Memory B cell (primary cell): ENCODE data around the gene TYW3.
A peak's percentile ranks its signal among the peaks of the same experiment; 100 is the strongest.
"Not testable (repeated sequence)": the region's sequence is repeated elsewhere in the genome, so short reads cannot be mapped to it uniquely, and the experiment has no call there.

Experiments used
- ATAC-seq: fragments of 150-1000 bp; cut with Tn5 transposase; 2 replicates; pipeline ENCODE4 v1.10.0; 2021; ENCODE audit warnings: low read depth, mild to moderate bottlenecking, moderate library complexity
- DNase-seq, 2 donors: peaks; one replicate each; pipeline ENCODE4 v3.0.0; 2022; ENCODE audit warnings: low spot score in 2 of 2
- H3K27ac Mint-ChIP-seq: one replicate; pipeline ENCODE4 v1.8.0; 2022; ENCODE audit warnings: mild to moderate bottlenecking, moderate library complexity, mixed read lengths
- H3K27me3 Mint-ChIP-seq: one replicate; pipeline ENCODE4 v1.8.0; 2022; ENCODE audit warnings: mixed read lengths
- H3K36me3 Mint-ChIP-seq: one replicate; pipeline ENCODE4 v1.8.0; 2022; ENCODE audit warnings: mild to moderate bottlenecking, mixed read lengths
- H3K4me1 Mint-ChIP-seq: one replicate; pipeline ENCODE4 v1.8.0; 2022; ENCODE audit warnings: mixed read lengths
- H3K4me3 Mint-ChIP-seq: one replicate; pipeline ENCODE4 v1.8.0; 2022; ENCODE audit warnings: mild to moderate bottlenecking, moderate library complexity, mixed read lengths
- H3K9me3 Mint-ChIP-seq: one replicate; pipeline ENCODE4 v1.8.0; 2022; ENCODE audit warnings: mixed read lengths

The TYW3 gene

GRCh38 chr1:74714429-74715235 is 18.3 kb upstream of the TYW3 start:
- no peak overlapping the region for H3K4me3 Mint-ChIP-seq
- H3K9me3 Mint-ChIP-seq: no peaks in the 10 kb centered on the region
- H3K4me1 Mint-ChIP-seq: no peaks in the 10 kb centered on the region
- no peak overlapping the region for H3K27ac Mint-ChIP-seq
- no peak for ATAC-seq
- no peak for DNase-seq
- peaks cover 21% of the 10 kb centered on the region for H3K36me3 Mint-ChIP-seq
- no peaks in the 10 kb centered on the region for H3K27me3 Mint-ChIP-seq

GRCh38 chr1:74715236-74715502 is 17.8 kb upstream of the TYW3 start:
- Mint-ChIP-seq H3K9me3 (no peaks in the 10 kb centered on the region), H3K27me3 (no peaks in the 10 kb centered on the region), H3K4me3 (no peak overlapping the region), H3K4me1 (no peaks in the 10 kb centered on the region), H3K36me3 (peaks cover 22% of the 10 kb centered on the region), H3K27ac (no peak overlapping the region)
- no peak for ATAC-seq
- no peak for DNase-seq

GRCh38 chr1:74715806-74716205 is 17.1 kb upstream of the TYW3 start:
- H3K27ac Mint-ChIP-seq: no peak overlapping the region
- ATAC-seq (no peak), DNase-seq (no peak)
- no peak overlapping the region for H3K4me3 Mint-ChIP-seq
- H3K27me3 Mint-ChIP-seq: no peaks in the 10 kb centered on the region
- no peaks in the 10 kb centered on the region for H3K9me3 Mint-ChIP-seq
- H3K36me3 Mint-ChIP-seq: peaks cover 23% of the 10 kb centered on the region
- no peaks in the 10 kb centered on the region for H3K4me1 Mint-ChIP-seq

- Mint-ChIP-seq H3K4me3 (no peak overlapping the region), H3K27ac (no peak overlapping the region), H3K27me3 (no peaks in the 10 kb centered on the region), H3K9me3 (no peaks in the 10 kb centered on the region), H3K4me1 (peaks cover 3% of the 10 kb centered on the region), H3K36me3 (peaks cover 24% of the 10 kb centered on the region)
- DNase-seq (no peak), ATAC-seq (no peak)
Measured at GRCh38 chr1:74716822-74717221, 16.1 kb upstream of the TYW3 start.

DNA sequence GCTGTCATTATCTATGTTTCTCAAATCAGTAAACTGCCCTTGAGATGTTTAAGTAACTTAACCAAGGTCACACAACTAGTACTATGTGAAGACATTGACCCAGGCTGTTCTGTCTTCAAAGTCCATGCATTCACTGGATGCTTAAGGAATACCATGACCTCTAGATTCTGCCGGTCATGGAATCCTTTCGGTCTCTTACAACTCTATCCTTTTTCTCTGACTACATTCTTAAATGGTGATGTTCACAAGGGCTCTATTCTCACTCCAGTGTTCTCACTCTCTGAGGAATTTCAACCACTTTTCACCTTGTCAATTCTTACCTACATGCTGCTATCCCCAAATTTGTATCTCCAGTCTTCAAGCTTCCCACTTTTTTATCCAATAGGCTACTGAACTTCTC is 15.3 kb upstream of the TYW3 start:
- peaks cover 3% of the 10 kb centered on the region for H3K4me1 Mint-ChIP-seq

GRCh38 chr1:74726063-74726462 is 6.9 kb upstream of the TYW3 start:
- H3K27ac Mint-ChIP-seq: no peak overlapping the region
- peaks cover 41% of the 10 kb centered on the region for H3K36me3 Mint-ChIP-seq
- H3K9me3 Mint-ChIP-seq: peaks cover 1% of the 10 kb centered on the region
- ATAC-seq: no peak
- H3K4me3 Mint-ChIP-seq: no peak overlapping the region
- DNase-seq: no peak
- H3K27me3 Mint-ChIP-seq: no peaks in the 10 kb centered on the region
- peaks cover 6% of the 10 kb centered on the region for H3K4me1 Mint-ChIP-seq

More for the DNA sequence above, 15.3 kb upstream of the TYW3 start:
- no peaks in the 10 kb centered on the region for H3K9me3 Mint-ChIP-seq
- no peaks in the 10 kb centered on the region for H3K27me3 Mint-ChIP-seq
- no peak for DNase-seq
- H3K27ac Mint-ChIP-seq: no peak overlapping the region
- peaks cover 28% of the 10 kb centered on the region for H3K36me3 Mint-ChIP-seq
- no peak for ATAC-seq
- H3K4me3 Mint-ChIP-seq: no peak overlapping the region

- DNase-seq: no peak
Measured at GRCh38 chr1:74728736-74729135, 4.2 kb upstream of the TYW3 start.

DNA sequence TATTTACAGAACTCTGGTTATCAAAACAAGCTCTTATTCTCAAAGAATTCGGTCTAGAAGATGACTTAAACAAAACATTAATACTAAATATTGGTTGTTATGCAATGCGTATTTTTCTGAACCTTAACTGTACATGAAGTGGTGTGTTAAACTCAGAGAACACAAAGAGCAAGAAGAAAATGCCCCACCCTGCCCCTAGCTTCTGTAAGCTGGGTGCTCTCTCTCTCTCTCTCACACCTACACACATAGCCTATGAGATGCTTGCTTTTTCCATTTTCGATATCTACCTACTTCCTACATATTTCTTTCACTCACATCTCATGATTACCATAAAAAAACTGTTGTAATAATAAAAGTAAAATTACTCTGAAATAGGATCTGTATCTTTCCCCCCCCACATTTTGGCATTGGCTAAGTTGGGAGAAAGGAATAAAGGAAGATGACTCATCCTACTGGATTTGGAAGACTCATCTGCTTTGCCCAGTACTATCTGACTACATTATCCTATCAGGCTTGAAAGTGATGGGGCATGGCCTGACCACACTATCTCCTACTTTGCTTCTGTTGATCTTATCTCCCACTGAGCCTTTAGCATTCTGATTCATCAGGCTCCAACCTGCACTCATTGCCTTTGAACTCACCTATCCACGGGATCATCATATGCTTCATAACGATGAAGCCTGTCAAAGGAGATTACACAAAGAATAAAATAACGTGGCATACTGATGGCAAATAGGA is 3.0 kb upstream of the TYW3 start:
- H3K4me1 Mint-ChIP-seq: peaks cover 18% of the 10 kb centered on the region
- H3K9me3 Mint-ChIP-seq: peaks cover 1% of the 10 kb centered on the region
- no peak for ATAC-seq
- H3K36me3 Mint-ChIP-seq: peaks cover 25% of the 10 kb centered on the region
- no peak overlapping the region for H3K4me3 Mint-ChIP-seq
- no peaks in the 10 kb centered on the region for H3K27me3 Mint-ChIP-seq
- DNase-seq: no peak
- peak overlapping the region; percentile 29 for H3K27ac Mint-ChIP-seq

More at GRCh38 chr1:74728736-74729135, 4.2 kb upstream of the TYW3 start:
- Mint-ChIP-seq H3K9me3 (peaks cover 1% of the 10 kb centered on the region), H3K27ac (no peak overlapping the region), H3K4me3 (no peak overlapping the region), H3K4me1 (peaks cover 12% of the 10 kb centered on the region), H3K36me3 (peaks cover 32% of the 10 kb centered on the region), H3K27me3 (no peaks in the 10 kb centered on the region)
- no peak for ATAC-seq

- Mint-ChIP-seq H3K27ac (peak overlapping the region; percentile 68), H3K9me3 (peaks cover 1% of the 10 kb centered on the region), H3K27me3 (no peaks in the 10 kb centered on the region), H3K36me3 (peaks cover 18% of the 10 kb centered on the region), H3K4me3 (peak overlapping the region; percentile 53), H3K4me1 (peaks cover 22% of the 10 kb centered on the region)
- DNase-seq: no peak
- no peak for ATAC-seq
Measured at GRCh38 chr1:74731399-74732052, 1.4 kb upstream of the TYW3 start.

GRCh38 chr1:74732071-74732946 is 643 bp upstream of the TYW3 start:
- DNase-seq (peak in 1 of 2 donors; percentile 1), ATAC-seq (peak; percentile 2)
- peaks cover 22% of the 10 kb centered on the region for H3K4me1 Mint-ChIP-seq
- H3K27me3 Mint-ChIP-seq, H3K9me3 Mint-ChIP-seq: not testable (repeated sequence)
- peak overlapping the region; percentile 95 for H3K27ac Mint-ChIP-seq
- peak overlapping the region; percentile 99 for H3K4me3 Mint-ChIP-seq
- H3K36me3 Mint-ChIP-seq: peaks cover 12% of the 10 kb centered on the region

DNA sequence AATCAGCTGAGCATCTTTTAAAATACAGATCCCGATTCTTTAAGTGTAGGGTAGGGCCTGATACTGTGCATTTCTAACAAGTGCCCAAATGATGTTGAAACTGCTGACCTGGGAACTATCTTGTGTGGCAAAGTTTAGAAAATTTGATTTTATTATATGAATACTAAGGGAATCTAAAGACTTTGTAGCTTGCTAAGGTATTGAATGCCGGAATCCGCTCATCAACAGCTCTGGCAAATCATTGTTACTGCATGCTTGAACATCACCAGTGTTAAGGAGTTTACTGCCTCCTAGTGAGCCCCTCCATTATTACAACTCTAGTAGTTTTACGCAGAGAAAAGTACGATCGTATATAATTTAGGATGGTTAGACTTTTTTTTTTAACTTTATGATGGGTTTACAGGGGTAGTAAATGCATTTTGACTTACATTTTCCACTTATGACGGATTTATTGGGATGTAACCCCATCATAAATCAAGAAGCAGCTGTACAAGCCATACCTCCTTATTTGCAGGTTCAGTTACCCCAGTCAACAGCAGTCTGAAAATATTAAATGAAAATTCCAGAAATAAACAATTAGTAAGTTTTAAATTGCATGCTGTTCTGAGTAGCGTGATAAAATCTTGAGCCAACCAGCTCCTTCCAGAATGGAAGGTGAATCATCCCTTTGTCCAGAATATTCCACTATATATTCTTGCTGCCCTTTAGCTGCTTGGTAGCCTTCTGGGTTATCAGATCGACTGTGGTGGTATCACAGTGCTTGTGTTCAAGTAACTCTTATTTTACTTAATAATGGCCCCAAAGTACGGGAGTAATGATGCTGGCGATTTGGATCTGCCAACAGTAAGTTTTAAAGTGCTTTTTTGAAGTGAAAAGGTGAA is 892 bp downstream of the TYW3 start:
- DNase-seq (peak; percentile 33 to 54), ATAC-seq (peak; percentile 65)
- H3K4me1 Mint-ChIP-seq: peaks cover 22% of the 10 kb centered on the region
- no peaks in the 10 kb centered on the region for H3K27me3 Mint-ChIP-seq
- peaks cover 11% of the 10 kb centered on the region for H3K36me3 Mint-ChIP-seq
- peak overlapping the region; percentile 99 for H3K4me3 Mint-ChIP-seq
- H3K27ac Mint-ChIP-seq: peak overlapping the region; percentile 95
- no peaks in the 10 kb centered on the region for H3K9me3 Mint-ChIP-seq

DNA sequence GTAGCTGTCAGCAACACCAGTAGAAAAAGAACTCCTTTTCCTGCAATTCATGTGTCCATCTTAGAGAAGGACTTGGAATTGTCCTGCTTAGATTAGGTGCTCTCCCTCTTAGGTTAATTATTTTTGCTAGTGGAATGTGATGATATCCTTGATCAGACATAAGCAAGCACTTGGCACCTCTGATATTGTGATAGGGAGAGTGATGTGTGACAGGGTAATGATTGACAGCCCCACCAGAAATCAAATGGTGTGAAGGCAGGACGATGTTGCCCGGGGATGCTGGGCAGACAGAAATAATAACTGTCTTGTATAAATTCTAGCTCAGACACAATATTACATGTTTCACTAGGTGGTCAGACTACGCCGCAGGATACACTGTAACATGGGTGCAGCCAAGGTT is 4.4 kb downstream of the TYW3 start:
- H3K36me3 Mint-ChIP-seq: peaks cover 36% of the 10 kb centered on the region
- no peak overlapping the region for H3K27ac Mint-ChIP-seq
- no peak for DNase-seq
- ATAC-seq: no peak
- H3K27me3 Mint-ChIP-seq: no peaks in the 10 kb centered on the region
- no peak overlapping the region for H3K4me3 Mint-ChIP-seq
- H3K4me1 Mint-ChIP-seq: peaks cover 11% of the 10 kb centered on the region
- H3K9me3 Mint-ChIP-seq: peaks cover 2% of the 10 kb centered on the region
